CD4-positive, alpha-beta T cell (primary cell): ENCODE measurements around the gene RPTOR. TPM values are rescaled to one million over a fixed set of nuclear protein-coding genes. Genes with fewer than 3 reads are reported as not detected.

Source experiments
- ATAC-seq: fragments of 200-7000 bp; cut with Tn5 transposase; one replicate; pipeline ENCODE4 v1.10.0; 2022; ENCODE audit warnings: mild to moderate bottlenecking; ENCODE audit not compliant: poor library complexity
- CTCF ChIA-PET: fragments of 350-600 bp; sonication (Branson Sonifier 250); formaldehyde crosslinking; loops from one replicate; lab custom pipeline; 2021; ENCODE audit warnings: antibody characterized with exemption, inconsistent platforms; lab: Charles Lee
- POLR2A ChIA-PET: fragments of 350-600 bp; sonication (Branson Sonifier 250); formaldehyde crosslinking; loops from one replicate; lab custom pipeline; 2021; ENCODE audit warnings: antibody characterized with exemption, inconsistent platforms; lab: Charles Lee
- DNase-seq, 14 experiments: peaks; one replicate each; pipeline ENCODE4 v3.0.0-alpha.2; 2013 to 2020; ENCODE audit warnings: mixed read lengths in 2 of 14
- H3K27ac ChIP-seq, 2 donors: one replicate each; pipeline versions ENCODE4 v1.5.1 to v1.7.0; 2013; ENCODE audit warnings: low read length in 2 of 2, low read depth in 1 of 2, mild to moderate bottlenecking in 1 of 2
- H3K27me3 ChIP-seq, 2 experiments: 1 replicate in 1 of 2; 2 replicates in 1 of 2; pipeline versions ENCODE4 v1.6.1 to v1.7.0; 2013; ENCODE audit warnings: low read length in 2 of 2, control low read depth in 1 of 2, mild to moderate bottlenecking in 1 of 2, moderate library complexity in 1 of 2; ENCODE audit not compliant: insufficient read depth in 2 of 2, control insufficient read depth in 1 of 2
- H3K36me3 ChIP-seq: one replicate; pipeline ENCODE4 v1.6.1; 2013; ENCODE audit warnings: low read length, control low read depth; ENCODE audit not compliant: insufficient read depth
- H3K4me1 ChIP-seq: one replicate; pipeline ENCODE4 v1.6.1; 2013; ENCODE audit warnings: low read length, control low read depth; ENCODE audit not compliant: insufficient read depth
- H3K4me3 ChIP-seq: one replicate; pipeline ENCODE4 v1.5.1; 2013; ENCODE audit warnings: mild to moderate bottlenecking, low read length, moderate library complexity
- H3K9me3 ChIP-seq, 2 experiments: 1 replicate in 1 of 2; 2 replicates in 1 of 2; pipeline versions ENCODE4 v1.6.1 to v1.7.0; 2013; ENCODE audit warnings: low read length in 2 of 2, mild to moderate bottlenecking in 2 of 2, control low read depth in 1 of 2, moderate library complexity in 1 of 2; ENCODE audit not compliant: control insufficient read depth in 1 of 2, insufficient read depth in 1 of 2
- H3K27ac Mint-ChIP-seq: one replicate; pipeline ENCODE4 v1.8.0; 2020; ENCODE audit warnings: mixed read lengths
- H3K27me3 Mint-ChIP-seq: one replicate; pipeline ENCODE4 v1.8.0; 2021; ENCODE audit warnings: mixed read lengths
- H3K36me3 Mint-ChIP-seq: one replicate; pipeline ENCODE4 v1.8.0; 2021; ENCODE audit warnings: low read depth, mixed read lengths
- H3K4me1 Mint-ChIP-seq: one replicate; pipeline ENCODE4 v1.8.0; 2021; ENCODE audit warnings: low read depth, mixed read lengths
- H3K4me3 Mint-ChIP-seq: one replicate; pipeline ENCODE4 v1.8.0; 2020; ENCODE audit warnings: mild to moderate bottlenecking, mixed read lengths
- H3K9me3 Mint-ChIP-seq: one replicate; pipeline ENCODE4 v1.8.0; 2020; ENCODE audit warnings: mixed read lengths
- CTCF ChIP-seq: fragments of 200-600 bp; IDR thresholded peaks from one replicate; pipeline ENCODE4 v1.8.0; 2022; ENCODE audit warnings: antibody characterized with exemption, mild to moderate bottlenecking
- intact Hi-C, 2 experiments: fragments of 100-400 bp; cut with DNase I in 1 of 2; cut with micrococcal nuclease in 1 of 2; formaldehyde crosslinking; loops; one replicate each; pipeline versions ENCODE4 v1.15.1 to v1.9.0; 2023 to 2025; cut with DNase I, micrococcal nuclease
- total RNA-seq, 174 experiments: library from RNA in 2 of 174; stranded (reverse) in 2 of 174; gene quantifications; one replicate each; pipeline ENCODE4 v1.2.3 and lab custom pipeline; 2021 to 2026

The RPTOR gene
- total RNA-seq, 2 experiments from 2014 or later: 45.0 to 47.1 TPM

DNA sequence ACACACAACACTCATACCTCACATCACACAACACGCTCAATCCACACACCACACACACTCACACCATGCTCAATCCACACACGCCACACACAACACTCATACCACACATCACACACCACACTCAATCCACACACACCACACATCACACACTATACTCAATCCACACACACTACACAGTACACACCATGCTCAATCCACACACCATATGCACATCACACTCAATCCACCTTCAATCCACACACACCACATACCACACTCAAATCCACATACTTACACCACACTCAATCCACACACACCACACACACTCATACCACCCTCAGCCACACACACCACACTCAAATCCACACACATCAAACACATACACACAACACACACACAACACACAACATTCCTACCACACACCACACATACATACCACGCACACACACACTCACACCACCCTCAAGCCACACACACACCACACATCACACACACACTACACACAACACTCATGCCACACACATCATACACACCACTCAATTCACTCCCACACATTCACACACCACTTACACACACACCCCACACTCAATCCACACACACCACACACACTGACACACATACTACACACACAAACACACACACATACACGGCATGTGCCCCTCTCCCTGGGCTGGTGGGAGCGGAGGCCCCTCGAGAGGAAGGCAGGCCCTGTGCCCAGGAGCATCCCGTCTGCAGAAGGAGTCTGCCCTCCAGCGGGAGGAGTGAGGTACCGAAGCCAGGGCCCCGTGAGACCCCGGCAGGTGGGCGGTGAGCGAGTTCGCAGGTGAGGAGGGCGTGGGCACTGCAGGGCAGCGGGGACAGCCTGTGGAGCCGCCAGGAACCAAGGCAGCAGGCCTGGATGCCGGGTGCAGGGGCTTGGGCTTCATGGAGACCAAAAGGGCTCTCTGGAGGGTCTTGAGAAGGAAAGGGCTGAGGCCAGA lies 33.1 kb upstream of the RPTOR start:
- ChIA-PET CTCF (no interaction called here), POLR2A (no interaction called here)
- intact Hi-C loops: no loop called here

GRCh38 chr17:80512233-80512632 lies 32.4 kb upstream of the RPTOR start:
- Mint-ChIP-seq H3K36me3 (no peaks in the 10 kb centered on the region), H3K27ac (no peak overlapping the region), H3K9me3 (no peaks in the 10 kb centered on the region), H3K27me3 (peaks cover 6% of the 10 kb centered on the region), H3K4me1 (no peaks in the 10 kb centered on the region), H3K4me3 (no peak overlapping the region)
- Histone ChIP-seq H3K27me3 (peaks cover 0 to 3% of the 10 kb centered on the region in 2 experiments), H3K4me1 (no peaks in the 10 kb centered on the region), H3K27ac (no peak overlapping the region), H3K36me3 (no peaks in the 10 kb centered on the region), H3K9me3 (no peaks in the 10 kb centered on the region), H3K4me3 (no peak overlapping the region)
- ChIA-PET POLR2A (no interaction called here), CTCF (no interaction called here)
- ATAC-seq (no peak), DNase-seq (no peak)
- TF ChIP-seq CTCF: no peak
- intact Hi-C loops: no loop called here

More for the DNA sequence above, 33.1 kb upstream of the RPTOR start:
- DNase-seq (no peak), ATAC-seq (no peak)
- H3K4me1 Mint-ChIP-seq: no peaks in the 10 kb centered on the region
- Histone ChIP-seq H3K36me3 (no peaks in the 10 kb centered on the region), H3K4me1 (no peaks in the 10 kb centered on the region), H3K27me3 (peaks cover 0 to 3% of the 10 kb centered on the region in 2 experiments), H3K4me3 (no peak overlapping the region), H3K9me3 (no peaks in the 10 kb centered on the region), H3K27ac (no peak overlapping the region)
- H3K27me3 Mint-ChIP-seq: peaks cover 6% of the 10 kb centered on the region
- H3K36me3 Mint-ChIP-seq: no peaks in the 10 kb centered on the region
- H3K9me3 Mint-ChIP-seq: no peaks in the 10 kb centered on the region
- no peak overlapping the region for H3K27ac Mint-ChIP-seq
- no peak for TF ChIP-seq CTCF
- no peak overlapping the region for H3K4me3 Mint-ChIP-seq

DNA sequence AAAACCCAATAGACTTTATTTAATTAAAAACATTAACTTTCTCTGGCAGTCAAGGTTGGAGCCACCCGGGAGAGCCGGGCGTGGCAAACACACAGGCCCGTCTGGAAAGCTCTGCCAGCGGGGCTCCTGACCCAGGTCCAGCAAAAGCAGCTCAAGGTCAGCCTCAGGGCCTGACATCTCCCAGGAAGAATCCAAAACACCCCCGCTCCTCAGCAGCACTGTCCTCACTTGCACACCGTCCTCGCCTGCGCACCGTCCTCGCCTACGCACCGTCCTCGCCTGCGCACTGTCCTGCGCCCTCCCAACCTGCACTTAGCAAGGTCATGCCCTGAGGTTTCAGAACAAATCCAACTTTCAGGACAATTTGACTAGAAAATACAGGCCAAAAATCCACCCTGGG lies 31.4 kb upstream of the RPTOR start:
- no peak for TF ChIP-seq CTCF
- POLR2A ChIA-PET: no interaction called here

More for the DNA sequence above, 31.4 kb upstream of the RPTOR start:
- intact Hi-C loops: no loop called here
- Mint-ChIP-seq H3K9me3 (no peaks in the 10 kb centered on the region), H3K4me3 (no peak overlapping the region), H3K27ac (no peak overlapping the region), H3K27me3 (peaks cover 6% of the 10 kb centered on the region), H3K4me1 (no peaks in the 10 kb centered on the region), H3K36me3 (no peaks in the 10 kb centered on the region)
- Histone ChIP-seq H3K27ac (no peak overlapping the region), H3K36me3 (no peaks in the 10 kb centered on the region), H3K4me1 (no peaks in the 10 kb centered on the region), H3K4me3 (no peak overlapping the region), H3K9me3 (no peaks in the 10 kb centered on the region), H3K27me3 (peaks cover 0 to 3% of the 10 kb centered on the region in 2 experiments)
- ATAC-seq (no peak), DNase-seq (no peak)
- CTCF ChIA-PET: no interaction called here
